Renal cortical epithelial cell (primary cell): Measurements from ENCODE around the gene TFF2. TPM values are rescaled to one million over a fixed set of nuclear protein-coding genes. Genes with fewer than 3 reads are reported as not detected.

Experiments
- DNase-seq: peaks from one replicate; pipeline ENCODE4 v3.0.0-alpha.2; 2011; ENCODE audit warnings: low read depth
- total RNA-seq: library from RNA; depleted of rRNA; stranded (reverse); fragments of >200 nt; gene quantifications from 2 replicates; pipeline ENCODE4 v1.2.3, GENCODE V29; 2014

TFF2 gene
- total RNA-seq, 1 donor from 2014 or later: not detected

- no peak for DNase-seq
These were observed 33.6 kb upstream of the TFF2 start for GRCh38 chr21:42384156-42384945.

- no peak for DNase-seq
These were observed 32.5 kb upstream of the TFF2 start for GRCh38 chr21:42383331-42383730.

- no peak for DNase-seq
These were observed 32.1 kb upstream of the TFF2 start for GRCh38 chr21:42382915-42383314.

- peak; percentile 19 for DNase-seq
These were observed 30.7 kb upstream of the TFF2 start for GRCh38 chr21:42381347-42381984.

- no peak for DNase-seq
These were observed 28.8 kb upstream of the TFF2 start for GRCh38 chr21:42379426-42380215.

- DNase-seq: no peak
These were observed 27.6 kb upstream of the TFF2 start for GRCh38 chr21:42378418-42378817.

GRCh38 chr21:42377951-42378340 lies 27.2 kb upstream of the TFF2 start:
- DNase-seq: no peak

GRCh38 chr21:42377211-42377950 lies 26.6 kb upstream of the TFF2 start:
- no peak for DNase-seq

- no peak for DNase-seq
These were observed 25.7 kb upstream of the TFF2 start for GRCh38 chr21:42376338-42376982.

GRCh38 chr21:42375966-42376337 lies 25.2 kb upstream of the TFF2 start:
- DNase-seq: no peak

- DNase-seq: no peak
These were observed 24.7 kb upstream of the TFF2 start for GRCh38 chr21:42375506-42375905.

GRCh38 chr21:42374864-42375499 lies 24.2 kb upstream of the TFF2 start:
- no peak for DNase-seq

GRCh38 chr21:42374457-42374856 lies 23.7 kb upstream of the TFF2 start:
- no peak for DNase-seq

- no peak for DNase-seq
These were observed 23.2 kb upstream of the TFF2 start for GRCh38 chr21:42373908-42374455.

- no peak for DNase-seq
These were observed 22.6 kb upstream of the TFF2 start for GRCh38 chr21:42373196-42373907.

- no peak for DNase-seq
These were observed 20.3 kb upstream of the TFF2 start for GRCh38 chr21:42370894-42371654.

- DNase-seq: no peak
These were observed 19.0 kb upstream of the TFF2 start for GRCh38 chr21:42369821-42370220.

GRCh38 chr21:42367367-42368165 lies 16.8 kb upstream of the TFF2 start:
- no peak for DNase-seq
